Measurements from ENCODE around the gene CYP24A1.

CYP24A1 gene

DNA sequence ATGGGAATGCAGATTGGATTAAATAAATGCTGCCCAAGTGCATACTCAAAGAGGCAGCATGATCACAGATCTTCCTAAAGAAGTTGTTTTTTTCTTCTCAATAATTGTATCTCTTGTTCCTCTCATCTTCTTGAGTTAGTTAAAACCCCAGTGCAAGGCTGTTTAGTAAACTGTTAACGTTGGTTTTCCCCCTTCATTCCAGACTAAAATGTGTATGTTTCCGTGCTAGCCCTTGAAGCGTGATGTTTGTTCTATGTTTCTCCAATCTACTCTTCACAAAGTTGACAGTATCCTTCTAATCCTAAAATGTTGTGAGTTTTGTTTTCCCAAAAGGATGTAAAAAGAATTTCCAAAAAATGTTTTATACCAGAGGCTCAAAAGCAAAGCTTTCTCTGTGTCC is 15.6 kb downstream of the CYP24A1 start:
- TF ChIP-seq EZH2 (IDR thresholded peaks at IDR 0.05; ENCODE audit: borderline replicate concordance, low read length), result no peak
- TF ChIP-seq, protein P1, sequence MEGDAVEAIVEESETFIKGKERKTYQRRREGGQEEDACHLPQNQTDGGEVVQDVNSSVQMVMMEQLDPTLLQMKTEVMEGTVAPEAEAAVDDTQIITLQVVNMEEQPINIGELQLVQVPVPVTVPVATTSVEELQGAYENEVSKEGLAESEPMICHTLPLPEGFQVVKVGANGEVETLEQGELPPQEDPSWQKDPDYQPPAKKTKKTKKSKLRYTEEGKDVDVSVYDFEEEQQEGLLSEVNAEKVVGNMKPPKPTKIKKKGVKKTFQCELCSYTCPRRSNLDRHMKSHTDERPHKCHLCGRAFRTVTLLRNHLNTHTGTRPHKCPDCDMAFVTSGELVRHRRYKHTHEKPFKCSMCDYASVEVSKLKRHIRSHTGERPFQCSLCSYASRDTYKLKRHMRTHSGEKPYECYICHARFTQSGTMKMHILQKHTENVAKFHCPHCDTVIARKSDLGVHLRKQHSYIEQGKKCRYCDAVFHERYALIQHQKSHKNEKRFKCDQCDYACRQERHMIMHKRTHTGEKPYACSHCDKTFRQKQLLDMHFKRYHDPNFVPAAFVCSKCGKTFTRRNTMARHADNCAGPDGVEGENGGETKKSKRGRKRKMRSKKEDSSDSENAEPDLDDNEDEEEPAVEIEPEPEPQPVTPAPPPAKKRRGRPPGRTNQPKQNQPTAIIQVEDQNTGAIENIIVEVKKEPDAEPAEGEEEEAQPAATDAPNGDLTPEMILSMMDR (IDR thresholded peaks at IDR 0.05; ENCODE audit: low read length), result no peak
- Histone ChIP-seq H3K4me3 (ENCODE audit: low read depth, low read length, poor library complexity, severe bottlenecking) (no peak overlapping the region), H3K27ac (ENCODE audit: low read depth, low read length, poor library complexity, severe bottlenecking) (no peak overlapping the region), H3K9me2 (ENCODE audit: low read depth, low read length) (no peaks in the 10 kb centered on the region), H3K9me3 (ENCODE audit: low read length) (no peaks in the 10 kb centered on the region), H3K9ac (ENCODE audit: low read length) (no peak overlapping the region), H3F3A (ENCODE audit: insufficient read depth, low read length) (no peaks in the 10 kb centered on the region), H4K20me1 (ENCODE audit: insufficient read depth, low read length) (no peaks in the 10 kb centered on the region), H3K27me3 (ENCODE audit: insufficient read depth, low read length) (peaks cover 8% of the 10 kb centered on the region; the same call in 1 of the 2 replicates), H3K79me2 (ENCODE audit: insufficient read depth, low read length) (no peaks in the 10 kb centered on the region), H3K36me3 (ENCODE audit: insufficient read depth, low read length) (no peaks in the 10 kb centered on the region), H2AFZ (ENCODE audit: low read length) (no peak overlapping the region), H3K4me1 (ENCODE audit: insufficient read depth, low read length, severe bottlenecking) (no peaks in the 10 kb centered on the region), H3K4me2 (ENCODE audit: low read length) (no peak overlapping the region)

DNA sequence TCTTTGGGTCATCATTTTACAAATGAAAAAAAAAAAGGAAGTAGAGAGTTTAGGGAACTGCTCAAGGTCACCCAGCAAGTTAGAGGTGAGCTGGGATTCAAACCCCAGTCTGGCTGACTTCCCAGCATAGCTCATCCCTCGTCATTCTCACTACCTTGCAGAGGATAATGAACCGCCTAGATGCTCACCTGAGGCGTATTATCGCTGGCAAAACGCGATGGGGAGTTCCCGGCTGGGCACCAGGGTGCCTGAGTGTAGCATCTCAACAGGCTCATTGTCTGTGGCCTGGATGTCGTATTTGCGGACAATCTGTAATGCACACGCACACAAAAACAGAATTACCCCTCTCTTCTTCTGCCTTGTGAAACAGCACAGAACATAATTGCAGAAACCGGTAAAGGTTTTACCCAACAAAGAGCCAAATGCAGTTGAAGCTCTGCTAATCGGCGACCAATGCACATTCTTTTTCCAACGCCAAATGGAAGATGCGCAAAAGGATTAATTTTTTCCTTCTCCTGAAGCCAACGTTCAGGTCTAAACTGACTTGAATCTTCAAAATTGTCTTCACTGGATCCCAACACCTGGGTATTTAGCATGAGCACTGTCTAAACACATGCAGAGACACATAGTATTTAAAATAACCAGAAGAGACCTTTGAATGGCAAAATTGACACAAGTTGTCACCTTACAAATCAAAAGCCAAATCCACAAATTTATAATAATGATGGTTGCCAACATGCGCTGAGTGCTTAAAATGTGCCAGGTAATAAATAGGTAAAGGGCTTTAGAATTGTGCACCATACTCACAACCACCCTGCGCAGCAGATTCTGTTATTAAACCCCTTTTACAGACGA is 16.6 kb downstream of the CYP24A1 start:
- TF ChIP-seq, protein P1 (IDR thresholded peaks at IDR 0.05; ENCODE audit: low read length), result no peak
- no peak for TF ChIP-seq EZH2 (IDR thresholded peaks at IDR 0.05; ENCODE audit: borderline replicate concordance, low read length)
- Histone ChIP-seq H3K9ac (ENCODE audit: low read length) (no peak overlapping the region), H3F3A (ENCODE audit: insufficient read depth, low read length) (no peaks in the 10 kb centered on the region), H3K4me2 (ENCODE audit: low read length) (no peak overlapping the region), H3K9me3 (ENCODE audit: low read length) (no peaks in the 10 kb centered on the region), H2AFZ (ENCODE audit: low read length) (no peak overlapping the region), H3K4me3 (ENCODE audit: low read depth, low read length, poor library complexity, severe bottlenecking) (no peak overlapping the region), H3K9me2 (ENCODE audit: low read depth, low read length) (no peaks in the 10 kb centered on the region), H3K79me2 (ENCODE audit: insufficient read depth, low read length) (no peaks in the 10 kb centered on the region), H3K4me1 (ENCODE audit: insufficient read depth, low read length, severe bottlenecking) (no peaks in the 10 kb centered on the region), H3K27me3 (ENCODE audit: insufficient read depth, low read length) (peaks cover 8% of the 10 kb centered on the region; the same call in 1 of the 2 replicates), H3K36me3 (ENCODE audit: insufficient read depth, low read length) (no peaks in the 10 kb centered on the region), H3K27ac (ENCODE audit: low read depth, low read length, poor library complexity, severe bottlenecking) (no peak overlapping the region), H4K20me1 (ENCODE audit: insufficient read depth, low read length) (no peaks in the 10 kb centered on the region)

DNA sequence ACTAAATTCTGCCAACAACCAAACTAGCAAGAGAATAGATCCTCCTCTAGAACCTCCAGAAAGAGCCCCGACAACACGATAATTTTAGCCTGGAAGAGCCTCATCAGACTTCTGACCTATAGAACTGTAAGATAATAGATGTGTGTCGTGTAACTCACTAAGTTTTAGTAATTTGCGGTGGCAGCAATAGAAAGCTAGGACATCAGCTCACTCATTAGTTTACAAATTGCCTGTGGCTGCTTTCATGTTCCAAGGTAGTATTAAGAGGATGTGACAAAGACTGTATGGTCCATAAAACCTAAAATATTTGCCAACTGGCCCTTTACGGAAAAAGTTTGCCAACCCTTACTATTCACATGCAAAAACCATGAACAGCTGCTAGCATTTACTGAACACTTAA is 17.3 kb downstream of the CYP24A1 start:
- peaks cover 8% of the 10 kb centered on the region; the same call in 1 of the 2 replicates for H3K27me3 ChIP-seq (ENCODE audit: insufficient read depth, low read length)
- no peaks in the 10 kb centered on the region for H4K20me1 ChIP-seq (ENCODE audit: insufficient read depth, low read length)
- no peak overlapping the region for H3K27ac ChIP-seq (ENCODE audit: low read depth, low read length, poor library complexity, severe bottlenecking)

More for the DNA sequence above, 17.3 kb downstream of the CYP24A1 start:
- Histone ChIP-seq H3K4me2 (ENCODE audit: low read length) (no peak overlapping the region), H3K79me2 (ENCODE audit: insufficient read depth, low read length) (no peaks in the 10 kb centered on the region), H3K4me1 (ENCODE audit: insufficient read depth, low read length, severe bottlenecking) (no peaks in the 10 kb centered on the region), H2AFZ (ENCODE audit: low read length) (no peak overlapping the region), H3K4me3 (ENCODE audit: low read depth, low read length, poor library complexity, severe bottlenecking) (no peak overlapping the region), H3K9ac (ENCODE audit: low read length) (no peak overlapping the region), H3K9me2 (ENCODE audit: low read depth, low read length) (no peaks in the 10 kb centered on the region), H3F3A (ENCODE audit: insufficient read depth, low read length) (no peaks in the 10 kb centered on the region), H3K36me3 (ENCODE audit: insufficient read depth, low read length) (no peaks in the 10 kb centered on the region), H3K9me3 (ENCODE audit: low read length) (no peaks in the 10 kb centered on the region)
- TF ChIP-seq, protein P1 (IDR thresholded peaks at IDR 0.05; ENCODE audit: low read length), result no peak
- no peak for TF ChIP-seq EZH2 (IDR thresholded peaks at IDR 0.05; ENCODE audit: borderline replicate concordance, low read length)
